ENCODE measurements around the gene LRP10.
A peak's percentile ranks its signal among the peaks of the same experiment; 100 is the strongest.

DNA sequence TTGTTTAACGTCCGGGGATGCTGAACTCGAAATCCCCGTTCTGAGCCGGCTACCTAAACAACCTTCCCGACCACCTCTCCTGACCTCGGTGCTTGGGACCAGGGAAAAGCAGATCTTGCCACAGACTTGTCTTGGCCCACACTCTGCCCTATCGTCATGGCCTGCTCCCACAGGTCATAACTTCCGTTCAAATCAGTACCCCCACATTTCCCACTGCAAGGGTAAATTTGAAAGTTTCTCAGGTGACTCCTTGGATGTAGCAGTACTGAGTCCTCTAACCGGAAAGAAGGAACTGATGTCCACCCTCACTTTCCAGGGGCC, 48.0 kb downstream of the LRP10 start:
- TF ChIP-seq CTCF (IDR thresholded peaks at IDR 0.05; ENCODE audit: poor library complexity, severe bottlenecking), result no peak
- no peak for TF ChIP-seq TAF1 (IDR thresholded peaks at IDR 0.05; ENCODE audit: low read depth)
- TF ChIP-seq EZH2 (IDR thresholded peaks at IDR 0.05; ENCODE audit: borderline replicate concordance, insufficient read depth, low read length, poor library complexity, severe bottlenecking), result no peak
- no peak for TF ChIP-seq POLR2AphosphoS5 (IDR thresholded peaks at IDR 0.05)
- TF ChIP-seq, protein P1, sequence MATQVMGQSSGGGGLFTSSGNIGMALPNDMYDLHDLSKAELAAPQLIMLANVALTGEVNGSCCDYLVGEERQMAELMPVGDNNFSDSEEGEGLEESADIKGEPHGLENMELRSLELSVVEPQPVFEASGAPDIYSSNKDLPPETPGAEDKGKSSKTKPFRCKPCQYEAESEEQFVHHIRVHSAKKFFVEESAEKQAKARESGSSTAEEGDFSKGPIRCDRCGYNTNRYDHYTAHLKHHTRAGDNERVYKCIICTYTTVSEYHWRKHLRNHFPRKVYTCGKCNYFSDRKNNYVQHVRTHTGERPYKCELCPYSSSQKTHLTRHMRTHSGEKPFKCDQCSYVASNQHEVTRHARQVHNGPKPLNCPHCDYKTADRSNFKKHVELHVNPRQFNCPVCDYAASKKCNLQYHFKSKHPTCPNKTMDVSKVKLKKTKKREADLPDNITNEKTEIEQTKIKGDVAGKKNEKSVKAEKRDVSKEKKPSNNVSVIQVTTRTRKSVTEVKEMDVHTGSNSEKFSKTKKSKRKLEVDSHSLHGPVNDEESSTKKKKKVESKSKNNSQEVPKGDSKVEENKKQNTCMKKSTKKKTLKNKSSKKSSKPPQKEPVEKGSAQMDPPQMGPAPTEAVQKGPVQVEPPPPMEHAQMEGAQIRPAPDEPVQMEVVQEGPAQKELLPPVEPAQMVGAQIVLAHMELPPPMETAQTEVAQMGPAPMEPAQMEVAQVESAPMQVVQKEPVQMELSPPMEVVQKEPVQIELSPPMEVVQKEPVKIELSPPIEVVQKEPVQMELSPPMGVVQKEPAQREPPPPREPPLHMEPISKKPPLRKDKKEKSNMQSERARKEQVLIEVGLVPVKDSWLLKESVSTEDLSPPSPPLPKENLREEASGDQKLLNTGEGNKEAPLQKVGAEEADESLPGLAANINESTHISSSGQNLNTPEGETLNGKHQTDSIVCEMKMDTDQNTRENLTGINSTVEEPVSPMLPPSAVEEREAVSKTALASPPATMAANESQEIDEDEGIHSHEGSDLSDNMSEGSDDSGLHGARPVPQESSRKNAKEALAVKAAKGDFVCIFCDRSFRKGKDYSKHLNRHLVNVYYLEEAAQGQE (IDR thresholded peaks at IDR 0.05; ENCODE audit: borderline replicate concordance), result peak; percentile 47

All from neural cell (in vitro differentiated cells).